Smooth muscle cell (in vitro differentiated cells): ENCODE data around the gene PPP2R5B. TPM values are rescaled to one million over a fixed set of nuclear protein-coding genes. Genes with fewer than 3 reads are reported as not detected.

ENCODE experiments used
- DNase-seq: peaks from one replicate; lab custom pipeline; 2025; ENCODE audit not compliant: unreplicated experiment; lab: John Stamatoyannopoulos, UW
- H2AFZ ChIP-seq: fragments of 200-600 bp; sonication (generic); 2 replicates; pipeline ENCODE4 v1.6.0; 2016; ENCODE audit warnings: antibody characterized with exemption, low read depth, mild to moderate bottlenecking
- H3F3A ChIP-seq: fragments of 200-600 bp; sonication (generic); 2 replicates; pipeline ENCODE4 v1.6.0; 2017; ENCODE audit warnings: antibody characterized with exemption, low read depth
- H3K27ac ChIP-seq: fragments of 200-600 bp; sonication (generic); 2 replicates; pipeline ENCODE4 v1.5.1; 2016; ENCODE audit warnings: low read depth, mild to moderate bottlenecking
- H3K27me3 ChIP-seq: fragments of 200-600 bp; sonication (generic); 2 replicates; pipeline ENCODE4 v1.6.1; 2016; ENCODE audit warnings: low read depth, mild to moderate bottlenecking
- H3K36me3 ChIP-seq: fragments of 200-600 bp; sonication (generic); 2 replicates; pipeline ENCODE4 v1.5.1; 2016; ENCODE audit warnings: low read depth
- H3K4me1 ChIP-seq: fragments of 200-600 bp; sonication (generic); 2 replicates; pipeline ENCODE4 v1.5.1; 2016; ENCODE audit warnings: low read depth
- H3K4me2 ChIP-seq: fragments of 200-600 bp; sonication (generic); 2 replicates; pipeline ENCODE4 v1.6.0; 2016; ENCODE audit warnings: mild to moderate bottlenecking
- H3K4me3 ChIP-seq: fragments of 200-600 bp; sonication (generic); 2 replicates; pipeline ENCODE4 v1.5.1; 2016; ENCODE audit warnings: mild to moderate bottlenecking
- H3K79me2 ChIP-seq: fragments of 200-600 bp; sonication (generic); 2 replicates; pipeline ENCODE4 v1.6.0; 2016; ENCODE audit warnings: low read depth, mild to moderate bottlenecking
- H3K9ac ChIP-seq: fragments of 200-600 bp; sonication (generic); 2 replicates; pipeline ENCODE4 v1.6.0; 2016; ENCODE audit warnings: low read depth
- H3K9me3 ChIP-seq: fragments of 200-600 bp; sonication (generic); replicated peaks from 2 replicates; pipeline ENCODE4 v1.5.1; 2016; ENCODE audit warnings: low read depth
- H4K20me1 ChIP-seq: fragments of 200-600 bp; sonication (generic); 2 replicates; pipeline ENCODE4 v1.6.0; 2016; ENCODE audit warnings: low read depth
- CTCF ChIP-seq: fragments of 200-600 bp; sonication (generic); IDR thresholded peaks from 2 replicates; pipeline ENCODE4 v1.5.1; 2017; ENCODE audit warnings: borderline replicate concordance, mild to moderate bottlenecking, antibody characterized with exemption; ENCODE audit not compliant: insufficient read depth, poor library complexity, severe bottlenecking
- WGBS: methylation state at CpG from one replicate; pipeline ENCODE4 v1.1.7; 2016; ENCODE audit warnings: low lambda C conversion rate; 5-methylcytosine and 5-hydroxymethylcytosine counted together
- polyA plus RNA-seq: library from polyadenylated mRNA; unstranded; fragments of >200 nt; fragmentation: Nextera tagmentation; extraction: Ambion mirVana; gene quantifications from 2 replicates; pipeline ENCODE4 v1.2.1, GENCODE V29; 2016
- total RNA-seq: library from RNA; depleted of rRNA; stranded (reverse); fragments of >200 nt; gene quantifications from 2 replicates; pipeline ENCODE4 v1.2.3, GENCODE V29; 2014

The PPP2R5B gene
- total and polyA plus RNA-seq, 2 experiments from 2014 or later: 14.9 to 36.6 TPM

GRCh38 chr11:64959498-64959897 is 35.0 kb downstream of the PPP2R5B start:
- peaks cover 6% of the 10 kb centered on the region for H3K27me3 ChIP-seq
- H2AFZ ChIP-seq: no peak overlapping the region
- no peaks in the 10 kb centered on the region for H4K20me1 ChIP-seq
- no peak overlapping the region for H3K4me3 ChIP-seq
- H3K4me2 ChIP-seq: no peak overlapping the region
- no peaks in the 10 kb centered on the region for H3F3A ChIP-seq
- TF ChIP-seq CTCF: no peak
- H3K27ac ChIP-seq: no peak overlapping the region
- H3K9ac ChIP-seq: no peak overlapping the region
- H3K9me3 ChIP-seq: no peaks in the 10 kb centered on the region
- H3K36me3 ChIP-seq: no peaks in the 10 kb centered on the region
- H3K4me1 ChIP-seq: no peaks in the 10 kb centered on the region
- WGBS: 82% methylated on average over 3 of the region's 3 CpGs
- no peak for DNase-seq
- no peaks in the 10 kb centered on the region for H3K79me2 ChIP-seq

GRCh38 chr11:64960719-64961118 is 36.2 kb downstream of the PPP2R5B start:
- H3K79me2 ChIP-seq: no peaks in the 10 kb centered on the region
- H3K9ac ChIP-seq: no peak overlapping the region
- H2AFZ ChIP-seq: no peak overlapping the region
- H3K4me1 ChIP-seq: no peaks in the 10 kb centered on the region
- no peak overlapping the region for H3K27ac ChIP-seq
- H3K9me3 ChIP-seq: no peaks in the 10 kb centered on the region
- no peaks in the 10 kb centered on the region for H3F3A ChIP-seq
- 76% methylated on average over 4 of the region's 4 CpGs for WGBS
- no peak for TF ChIP-seq CTCF
- H4K20me1 ChIP-seq: no peaks in the 10 kb centered on the region
- H3K4me2 ChIP-seq: no peak overlapping the region
- H3K36me3 ChIP-seq: no peaks in the 10 kb centered on the region
- DNase-seq: no peak
- no peaks in the 10 kb centered on the region for H3K27me3 ChIP-seq
- no peak overlapping the region for H3K4me3 ChIP-seq

GRCh38 chr11:64963072-64963631 is 38.7 kb downstream of the PPP2R5B start:
- no peak overlapping the region for H2AFZ ChIP-seq
- no peaks in the 10 kb centered on the region for H4K20me1 ChIP-seq
- no peaks in the 10 kb centered on the region for H3F3A ChIP-seq
- TF ChIP-seq CTCF: no peak
- no peaks in the 10 kb centered on the region for H3K9me3 ChIP-seq
- WGBS: 91% methylated on average over 5 of the region's 5 CpGs
- DNase-seq: no peak
- no peak overlapping the region for H3K9ac ChIP-seq
- H3K4me3 ChIP-seq: no peak overlapping the region
- H3K27ac ChIP-seq: no peak overlapping the region
- H3K79me2 ChIP-seq: no peaks in the 10 kb centered on the region
- no peak overlapping the region for H3K4me2 ChIP-seq
- no peaks in the 10 kb centered on the region for H3K27me3 ChIP-seq
- H3K36me3 ChIP-seq: no peaks in the 10 kb centered on the region
- H3K4me1 ChIP-seq: no peaks in the 10 kb centered on the region

GRCh38 chr11:64967375-64967774 is 42.9 kb downstream of the PPP2R5B start:
- Histone ChIP-seq H3K4me1 (no peaks in the 10 kb centered on the region), H3K79me2 (no peaks in the 10 kb centered on the region), H4K20me1 (no peaks in the 10 kb centered on the region), H3K4me3 (no peak overlapping the region), H3K36me3 (no peaks in the 10 kb centered on the region), H3K27ac (no peak overlapping the region), H3K27me3 (no peaks in the 10 kb centered on the region), H3F3A (peaks cover 3% of the 10 kb centered on the region), H3K9ac (no peak overlapping the region), H2AFZ (no peak overlapping the region), H3K9me3 (no peaks in the 10 kb centered on the region), H3K4me2 (no peak overlapping the region)
- TF ChIP-seq CTCF: no peak
- 92% methylated on average over 3 of the region's 3 CpGs for WGBS
- DNase-seq: no peak
